Heart left ventricle (tissue), 16 donors: ENCODE data around the gene SUGP1. TPM values are rescaled to one million over a fixed set of nuclear protein-coding genes. Genes with fewer than 3 reads are reported as not detected.

Experiments
- ATAC-seq, 4 donors: fragments of 200-7000 bp; cut with Tn5 transposase; one replicate each; pipeline ENCODE4 v1.9.1; 2020 to 2022; ENCODE audit warnings: moderate library complexity in 4 of 4, mild to moderate bottlenecking in 3 of 4, moderate number of reproducible peaks in 1 of 4
- DNase-seq, 5 donors: peaks; one replicate each; pipeline ENCODE4 v3.0.0-alpha.2; 2020
- H3K27ac ChIP-seq, 12 donors: fragments of 200-600 bp; sonication (generic) in 4 of 12; one replicate each; pipeline versions ENCODE4 v1.5.0 to v1.8.0; 2016 to 2022; ENCODE audit warnings: mild to moderate bottlenecking in 2 of 12
- H3K27me3 ChIP-seq, 9 donors: fragments of 200-600 bp; sonication (generic) in 2 of 9; one replicate each; pipeline versions ENCODE4 v1.5.1 to v1.8.0; 2016 to 2022; ENCODE audit warnings: mild to moderate bottlenecking in 3 of 9
- H3K36me3 ChIP-seq, 9 donors: fragments of 200-600 bp; sonication (generic) in 2 of 9; one replicate each; pipeline versions ENCODE4 v1.5.0 to v1.8.0; 2018 to 2022; ENCODE audit warnings: mild to moderate bottlenecking in 2 of 9
- H3K4me1 ChIP-seq, 12 donors: fragments of 200-600 bp; sonication (generic) in 4 of 12; one replicate each; pipeline versions ENCODE4 v1.5.0 to v1.8.0; 2016 to 2022; ENCODE audit warnings: mild to moderate bottlenecking in 3 of 12
- H3K4me3 ChIP-seq, 12 donors: fragments of 200-600 bp; sonication (generic) in 4 of 12; one replicate each; pipeline versions ENCODE4 v1.5.0 to v1.8.0; 2017 to 2022; ENCODE audit warnings: mild to moderate bottlenecking in 9 of 12, moderate library complexity in 4 of 12
- H3K9me3 ChIP-seq, 12 donors: fragments of 200-600 bp; sonication (generic) in 4 of 12; one replicate each; pipeline versions ENCODE4 v1.5.0 to v1.8.0; 2016 to 2022; ENCODE audit warnings: mild to moderate bottlenecking in 1 of 12
- POLR2A ChIP-seq, 2 donors: fragments of 450-650 bp; IDR thresholded peaks; one replicate each; pipeline ENCODE4 v1.6.1; 2017; ENCODE audit warnings: antibody characterized with exemption in 2 of 2, mild to moderate bottlenecking in 2 of 2, moderate library complexity in 2 of 2
- WGBS, 4 donors: extraction: QIAGEN DNeasy Blood & Tissue Kit in 2 of 4; methylation state at CpG; one replicate each; pipeline versions ENCODE4 v1.1.5 to v1.1.7; 2013 to 2018; 5-methylcytosine and 5-hydroxymethylcytosine counted together
- intact Hi-C, 10 donors: fragments of 100-400 bp; cut with DNase I; formaldehyde crosslinking; loops; one replicate each; pipeline versions ENCODE4 v1.11.1 to v1.14.2; 2022
- polyA plus RNA-seq, 2 donors: library from polyadenylated mRNA; stranded (reverse); fragments of 200-250 nt; gene quantifications; one replicate each; pipeline ENCODE4 v1.2.3, GENCODE V29; 2013
- total RNA-seq, 9 donors: library from RNA; depleted of rRNA in 2 of 9; stranded (reverse); fragments of >200 nt in 2 of 9; fragmentation: NEBNext Ultra II Directional in 3 of 9; extraction: Animal tissue kit (Norgen Biotek cat#: 25700) in 3 of 9; gene quantifications; one replicate each; pipeline versions ENCODE4 v1.1.0 to v1.2.4, GENCODE V29; 2016 to 2023
- TF ChIP-seq, protein P1 (sequence below), 12 donors: fragments of 200-600 bp; sonication (generic) in 4 of 12; IDR thresholded peaks; one replicate each; pipeline versions ENCODE4 v1.5.0 to v1.8.0; 2018 to 2022; ENCODE audit warnings: antibody characterized with exemption in 12 of 12, mild to moderate bottlenecking in 5 of 12
- donor health status: ischemic (EF 13 %, LVEDD 7.1; RV severe dilation, severe dysfunction).
- donor health status: healthy with polysubstance abuse.
- donor health status: DM: no; HTN: yes; CAD: no.
- donor health status: DM: no; HTN: no; CAD: no.
- donor health status: ischemic (EF 25% LVEDD 6.9; RV normal size, moderate dysfunction).
- donor health status: ischemic (EF 25% LVEDD 5.7; RV mildly dilated, moderate dysfunction).
- donor health status: healthy.
- donor health status: DM: yes; HTN: yes; CAD: no.
- donor health status: ischemic (EF 35%, LVEDD 5.7; RV mildly dilated, moderate dysfunction).
- donor health status: nonischemic (EF 11% LVEDD 7.7; RV severe dilation, severe dysfunction).
- donor health status: DM: yes; HTN: yes; CAD: no.
- donor health status: PGD.
- donor health status: ischemic (EF 29% LVEDD 5.4; RV normal size, mild dysfunction).
- donor health status: nonischemic (EF 23%, LVEDD 6.1; RV moderate dilation, normal function).

Gene SUGP1
- total and polyA plus RNA-seq, 11 donors = 28.7 to 53.4 (median 41.0) TPM

DNA sequence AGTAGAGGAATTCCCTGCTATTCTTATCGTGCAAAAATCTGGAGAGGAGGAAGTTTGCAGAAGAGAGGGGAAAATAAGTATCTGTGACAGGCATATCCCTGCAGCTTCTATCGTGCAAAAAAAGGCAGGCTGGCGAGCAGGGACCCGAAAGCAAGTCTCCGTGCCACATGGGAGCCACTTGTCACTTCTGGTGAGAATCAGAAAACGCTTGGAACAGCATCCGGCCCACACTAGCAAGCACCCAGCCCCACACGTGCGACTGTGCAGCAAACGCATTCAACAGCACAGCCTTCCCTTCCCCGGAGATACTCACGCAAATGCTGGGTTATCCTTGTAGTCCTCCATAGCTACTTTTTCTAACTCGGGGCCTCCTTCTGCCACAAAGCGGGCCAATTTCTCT, 16.9 kb downstream of the SUGP1 start:
- Histone ChIP-seq H3K27me3 (no peaks in the 10 kb centered on the region), H3K9me3 (no peaks in the 10 kb centered on the region), H3K4me3 (no peak overlapping the region), H3K36me3 (peaks cover 0 to 88% (median 79%) of the 10 kb centered on the region in 9 donors), H3K27ac (no peak overlapping the region), H3K4me1 (peaks cover 0 to 15% (median 5%) of the 10 kb centered on the region in 12 donors)
- ATAC-seq = no peak
- intact Hi-C loops = no loop called here
- no peak for DNase-seq
- 86 to 92% (median 90%) methylated on average over 14 of the region's 14 CpGs for WGBS, 4 donors
- TF ChIP-seq, protein P1, sequence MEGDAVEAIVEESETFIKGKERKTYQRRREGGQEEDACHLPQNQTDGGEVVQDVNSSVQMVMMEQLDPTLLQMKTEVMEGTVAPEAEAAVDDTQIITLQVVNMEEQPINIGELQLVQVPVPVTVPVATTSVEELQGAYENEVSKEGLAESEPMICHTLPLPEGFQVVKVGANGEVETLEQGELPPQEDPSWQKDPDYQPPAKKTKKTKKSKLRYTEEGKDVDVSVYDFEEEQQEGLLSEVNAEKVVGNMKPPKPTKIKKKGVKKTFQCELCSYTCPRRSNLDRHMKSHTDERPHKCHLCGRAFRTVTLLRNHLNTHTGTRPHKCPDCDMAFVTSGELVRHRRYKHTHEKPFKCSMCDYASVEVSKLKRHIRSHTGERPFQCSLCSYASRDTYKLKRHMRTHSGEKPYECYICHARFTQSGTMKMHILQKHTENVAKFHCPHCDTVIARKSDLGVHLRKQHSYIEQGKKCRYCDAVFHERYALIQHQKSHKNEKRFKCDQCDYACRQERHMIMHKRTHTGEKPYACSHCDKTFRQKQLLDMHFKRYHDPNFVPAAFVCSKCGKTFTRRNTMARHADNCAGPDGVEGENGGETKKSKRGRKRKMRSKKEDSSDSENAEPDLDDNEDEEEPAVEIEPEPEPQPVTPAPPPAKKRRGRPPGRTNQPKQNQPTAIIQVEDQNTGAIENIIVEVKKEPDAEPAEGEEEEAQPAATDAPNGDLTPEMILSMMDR (IDR thresholded peaks at IDR 0.05) = no peak
- TF ChIP-seq POLR2A (IDR thresholded peaks at IDR 0.05) = no peak

DNA sequence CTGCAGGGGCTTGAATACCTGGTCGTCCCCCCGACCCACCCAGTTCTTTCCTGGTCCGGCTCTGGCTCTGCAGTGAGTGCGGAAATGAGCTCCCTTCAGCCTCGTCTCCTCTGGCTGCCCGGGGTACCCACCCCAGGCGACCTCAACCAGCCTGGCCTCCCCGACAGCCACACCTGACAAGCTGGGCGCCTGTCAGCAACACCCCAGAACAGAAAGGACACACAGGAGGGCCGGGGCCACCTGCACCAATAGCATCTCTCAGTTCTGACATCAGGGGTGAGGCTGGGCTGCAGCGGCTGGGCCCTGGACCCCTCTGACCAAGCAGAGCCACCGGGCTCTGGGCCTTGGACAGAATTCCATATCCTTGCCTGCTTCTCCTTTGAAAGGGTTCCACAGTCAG, 19.7 kb downstream of the SUGP1 start:
- Histone ChIP-seq H3K4me1 (peaks cover 0 to 15% (median 5%) of the 10 kb centered on the region in 12 donors), H3K27me3 (no peaks in the 10 kb centered on the region), H3K4me3 (no peak overlapping the region), H3K36me3 (peaks cover 0 to 78% (median 65%) of the 10 kb centered on the region in 9 donors), H3K9me3 (no peaks in the 10 kb centered on the region), H3K27ac (no peak overlapping the region)
- 94 to 98% (median 96%) methylated on average over 12 of the region's 12 CpGs for WGBS, 4 donors
- DNase-seq (no peak), ATAC-seq (no peak)
- TF ChIP-seq, protein P1 (IDR thresholded peaks at IDR 0.05) = no peak
- TF ChIP-seq POLR2A (IDR thresholded peaks at IDR 0.05) = no peak
- intact Hi-C loops = no loop called here

DNA sequence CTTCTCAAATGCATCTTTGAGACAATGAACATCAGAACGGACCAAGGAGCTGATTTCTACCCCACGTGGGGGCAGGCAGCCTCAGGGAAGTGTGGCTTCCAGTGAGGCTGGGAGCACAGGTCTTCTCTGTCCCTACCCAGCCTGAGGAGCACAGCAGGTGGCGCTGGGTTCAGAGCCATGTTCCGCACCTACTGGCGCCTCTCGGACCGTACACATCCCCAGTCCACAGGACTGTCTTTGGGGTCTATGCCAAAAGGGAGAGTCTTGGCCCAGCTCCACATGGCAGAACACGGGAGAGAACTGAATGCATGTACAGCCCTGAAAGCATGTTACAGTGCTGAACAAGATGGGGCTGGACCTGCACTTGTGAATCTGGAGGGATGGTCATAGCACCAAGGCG, 22.6 kb downstream of the SUGP1 start:
- Histone ChIP-seq H3K36me3 (peaks cover 0 to 78% (median 69%) of the 10 kb centered on the region in 9 donors), H3K9me3 (peaks cover 0 to 3% (median 0%) of the 10 kb centered on the region in 12 donors), H3K27ac (no peak overlapping the region), H3K27me3 (no peaks in the 10 kb centered on the region), H3K4me1 (no peaks in the 10 kb centered on the region), H3K4me3 (no peak overlapping the region)
- no peak for TF ChIP-seq POLR2A (IDR thresholded peaks at IDR 0.05)
- TF ChIP-seq, protein P1 (IDR thresholded peaks at IDR 0.05) = peak in 2 of 12 donors; percentile 8 to 11
- intact Hi-C loops = no loop called here
- WGBS, 4 donors = 51 to 68% (median 64%) methylated on average over 9 of the region's 9 CpGs
- DNase-seq = peak in 1 of 5 donors; percentile 46
- peak; percentile 60 to 80 (median 64) for ATAC-seq

DNA sequence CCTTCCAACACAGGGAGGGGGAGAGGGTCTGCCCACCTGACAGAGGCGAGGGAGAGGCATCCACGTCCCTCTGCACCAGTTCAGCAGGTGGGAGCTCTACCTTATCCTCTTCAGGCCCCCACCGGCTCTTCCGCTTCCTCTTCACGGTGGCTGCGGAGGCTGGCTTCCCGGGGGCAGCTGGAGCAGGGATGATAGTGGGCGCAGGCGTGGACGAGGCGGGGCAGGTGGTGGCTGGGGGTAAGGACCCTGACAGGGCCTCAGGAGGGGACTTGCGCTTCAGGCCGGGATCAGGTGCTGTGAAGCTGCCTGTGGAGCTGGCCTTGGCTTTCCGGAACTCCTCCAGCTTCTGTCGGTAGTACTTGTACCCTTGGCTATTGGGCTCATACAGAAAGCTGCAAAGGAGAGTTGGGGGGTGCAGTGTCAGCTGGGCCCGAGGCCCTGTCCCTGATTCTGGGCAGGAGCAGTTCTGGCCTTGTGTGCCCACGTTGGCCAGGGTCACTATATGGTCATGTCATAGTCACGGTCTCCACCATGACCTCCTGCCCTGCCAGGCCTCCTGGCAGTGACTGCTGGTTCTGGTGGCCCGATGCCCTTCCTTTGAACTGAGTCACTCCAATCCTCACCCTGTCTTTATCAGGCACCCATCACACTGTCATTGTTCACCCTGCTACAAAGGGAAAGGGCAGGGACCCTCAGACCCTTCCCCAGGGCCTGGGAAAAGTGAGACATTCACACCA, 23.2 kb downstream of the SUGP1 start:
- H3K9me3 ChIP-seq = peaks cover 0 to 9% (median 0%) of the 10 kb centered on the region in 12 donors
- DNase-seq (no peak), ATAC-seq (peak in 3 of 4 donors; percentile 5 to 32 (median 6))
- no peak overlapping the region for H3K27ac ChIP-seq
- WGBS, 4 donors = 87 to 94% (median 90%) methylated on average over 10 to 19 of the region's 19 CpGs
- no peaks in the 10 kb centered on the region for H3K4me1 ChIP-seq
- H3K27me3 ChIP-seq = no peaks in the 10 kb centered on the region
- TF ChIP-seq, protein P1 (IDR thresholded peaks at IDR 0.05) = no peak
- no peak for TF ChIP-seq POLR2A (IDR thresholded peaks at IDR 0.05)
- no peak overlapping the region for H3K4me3 ChIP-seq
- H3K36me3 ChIP-seq = peaks cover 0 to 78% (median 69%) of the 10 kb centered on the region in 9 donors
- intact Hi-C loops = no loop called here
